Left forelimb (tissue), 1 donor: ENCODE measurements around the gene TBC1D30.

Experiments used
- DNase-seq: peaks from one replicate; pipeline ENCODE4 v3.0.0-alpha.2; 2018; ENCODE audit warnings: low spot score

Gene TBC1D30

DNA sequence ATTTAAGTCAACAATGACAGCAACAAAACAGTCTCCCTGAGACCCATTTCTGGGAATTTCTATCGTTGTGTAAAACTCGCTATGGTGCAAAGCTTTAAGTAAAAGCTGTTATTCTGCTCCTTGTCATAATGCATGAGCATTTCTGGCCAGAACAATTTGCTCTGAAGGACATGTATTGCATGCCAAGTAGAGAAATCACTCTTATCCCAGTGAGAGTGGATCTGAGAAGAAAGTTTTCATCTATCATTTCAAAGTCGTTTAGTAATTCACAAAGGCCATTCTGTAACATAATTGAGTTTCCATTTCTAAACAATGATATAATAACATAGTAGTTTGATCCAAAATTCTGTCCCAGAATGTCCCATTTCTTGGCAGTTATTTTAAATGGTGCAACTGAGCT lies 86.6 kb downstream of the TBC1D30 start:
- DNase-seq, result no peak

DNA sequence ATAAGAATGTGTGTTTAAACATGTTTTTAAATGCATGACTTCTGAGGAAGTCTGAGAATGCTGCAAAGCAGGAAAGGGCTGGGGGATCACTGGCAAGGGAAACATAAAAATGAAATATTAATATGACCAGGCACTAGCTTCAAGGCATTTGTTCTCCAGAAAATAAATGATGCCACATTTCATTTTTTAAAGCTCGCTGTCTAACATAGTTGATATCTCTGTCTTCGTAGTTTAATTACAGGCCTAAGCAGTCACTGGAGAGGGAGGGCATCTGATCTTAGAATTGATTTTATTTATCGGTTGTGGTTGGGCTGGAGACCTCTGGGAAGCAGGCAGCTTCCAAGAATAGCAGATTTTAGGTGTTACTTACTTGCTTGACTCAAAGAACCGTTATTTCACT lies 87.5 kb downstream of the TBC1D30 start:
- DNase-seq, result no peak

DNA sequence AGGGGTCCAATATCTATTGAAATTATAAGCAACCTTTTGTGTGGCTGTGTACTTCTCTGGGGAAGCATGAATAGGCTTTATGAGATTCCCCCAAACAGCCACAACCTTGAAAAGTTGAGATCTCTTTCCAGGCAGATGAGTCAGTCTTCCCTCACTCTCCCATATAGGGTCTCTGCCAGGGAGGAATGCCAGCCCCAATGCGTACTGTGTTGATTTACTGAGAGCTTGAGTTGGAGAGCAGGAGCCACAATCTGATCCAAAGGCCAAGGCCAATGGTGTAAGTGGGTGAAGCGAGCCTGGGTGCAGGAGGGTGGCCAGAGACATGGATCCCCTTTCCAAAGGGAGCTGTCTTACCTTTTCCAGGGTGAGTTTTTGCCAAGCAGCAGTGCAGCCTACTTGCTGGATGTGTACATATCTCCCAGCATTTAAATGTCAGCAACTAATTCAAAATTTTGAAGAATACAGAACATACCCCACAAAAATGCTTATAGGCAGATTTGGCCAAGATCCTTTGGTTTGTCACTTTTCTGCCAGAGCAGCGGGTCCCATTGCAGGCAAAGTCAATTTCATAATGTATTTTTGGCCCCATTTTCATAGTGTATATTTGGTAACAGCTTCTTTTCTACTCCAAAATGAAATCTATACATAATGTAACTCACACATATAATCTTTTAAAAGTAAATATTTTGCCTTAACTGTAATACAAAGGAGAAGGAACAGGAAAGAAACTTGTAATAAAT lies 88.2 kb downstream of the TBC1D30 start:
- DNase-seq, result no peak

DNA sequence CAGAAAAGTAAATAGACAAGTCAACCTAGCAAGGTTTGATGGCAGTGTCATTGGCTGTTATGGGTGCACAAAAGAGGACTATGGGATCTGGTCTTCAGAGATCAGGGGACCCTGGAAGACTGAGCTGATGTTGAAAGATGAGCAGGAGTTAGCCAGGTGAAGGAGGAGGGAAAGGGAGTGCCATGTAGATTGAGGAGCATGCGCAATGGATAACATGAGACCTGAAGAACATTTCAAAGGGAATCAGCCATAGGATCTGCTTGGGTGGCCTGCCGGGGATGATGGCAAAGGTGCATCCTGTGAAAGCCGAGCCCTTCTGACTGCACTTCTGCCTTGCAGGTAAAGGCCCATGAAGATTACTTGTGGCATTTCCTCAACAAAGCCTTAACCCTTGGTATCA lies 90.8 kb downstream of the TBC1D30 start:
- DNase-seq, result no peak

DNA sequence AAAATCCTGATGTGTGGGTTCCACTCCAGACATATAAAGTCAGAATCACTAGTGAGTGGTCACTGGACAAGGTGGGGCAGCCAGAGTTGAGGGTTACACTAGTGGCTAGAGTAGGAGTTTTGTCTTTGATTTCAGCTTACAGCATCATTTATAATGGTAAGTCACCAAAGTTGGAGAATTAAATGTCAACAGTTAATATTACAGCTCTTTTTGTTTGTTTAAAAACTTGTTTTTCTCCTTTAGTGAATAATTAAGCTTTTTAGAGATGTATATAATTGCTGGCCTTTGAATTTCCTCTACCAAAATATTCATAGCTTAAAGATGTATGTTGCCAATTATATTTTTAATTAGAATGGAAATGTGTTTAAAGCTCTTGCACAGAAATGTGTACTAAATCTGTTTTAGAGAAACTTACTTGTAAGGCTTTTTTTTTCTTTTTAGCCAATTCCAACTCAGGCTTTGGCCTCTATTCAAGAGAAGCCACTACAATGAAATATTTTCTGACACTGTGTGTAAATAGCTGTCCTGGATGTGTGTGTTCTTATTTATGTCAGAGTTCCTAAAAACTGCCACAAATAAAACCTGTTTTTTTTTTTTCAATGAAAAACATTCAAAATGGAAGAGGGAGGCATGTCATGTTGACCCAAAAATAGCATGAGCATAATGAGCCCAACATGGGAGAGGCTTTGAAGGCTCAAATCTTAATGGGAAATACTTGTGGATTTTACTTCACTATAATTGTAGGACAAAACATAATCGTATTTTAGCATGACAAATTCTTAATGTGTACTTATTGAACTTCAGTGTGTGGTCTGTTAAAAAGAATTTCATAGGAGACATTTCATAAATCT lies 92.2 kb downstream of the TBC1D30 start:
- DNase-seq, result no peak

DNA sequence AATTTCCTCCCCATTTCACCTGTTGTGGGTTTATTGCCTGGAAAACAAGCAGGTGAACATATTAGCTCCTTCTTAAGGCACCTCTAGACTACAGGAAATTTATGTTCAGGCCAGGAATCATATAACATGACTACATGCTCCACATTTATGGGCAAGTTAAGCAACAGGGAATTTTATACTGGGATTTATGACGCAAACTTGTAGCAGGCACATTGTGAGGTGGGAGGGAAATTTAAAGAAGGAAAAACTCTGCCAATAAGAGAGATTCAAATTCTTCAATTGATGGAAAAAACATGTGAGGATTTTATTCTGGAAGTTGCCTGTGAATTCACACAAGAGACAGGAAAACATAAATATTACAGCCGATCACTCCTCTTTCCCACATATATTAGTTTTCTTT lies 93.9 kb downstream of the TBC1D30 start:
- DNase-seq, result no peak

GRCh38 chr12:64918801-64919200 lies 94.4 kb downstream of the TBC1D30 start:
- DNase-seq, result no peak

DNA sequence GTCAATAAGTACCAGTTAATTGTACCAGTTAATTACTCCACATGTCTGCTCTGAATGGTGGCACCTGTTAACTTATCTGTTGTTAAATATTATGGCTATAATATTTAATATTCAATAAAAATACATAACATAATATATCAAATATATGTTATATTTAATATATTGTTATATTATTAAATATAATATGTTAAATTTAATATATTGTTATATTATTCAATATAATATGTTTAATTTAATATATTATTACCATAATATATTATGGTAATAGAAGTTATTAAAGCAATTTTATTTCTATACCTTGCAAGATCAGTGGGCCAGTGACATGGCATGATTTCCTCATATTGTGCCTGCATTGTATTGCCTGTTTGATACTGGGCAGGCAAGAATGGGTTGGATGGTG lies 98.4 kb downstream of the TBC1D30 start:
- no peak for DNase-seq

- no peak for DNase-seq
Observed at GRCh38 chr12:64923536-64923935, 99.1 kb downstream of the TBC1D30 start.
